C4-2B (cell line): ENCODE measurements around the gene TMEM88.

Experiments used
- H3K27ac ChIP-seq: fragments of 450-650 bp; 2 replicates; pipeline ENCODE4 v1.5.1; 2017
- ZFX ChIP-seq: fragments of 450-650 bp; IDR thresholded peaks from 2 replicates; pipeline ENCODE4 v1.6.1; 2017
- TF ChIP-seq, protein P1 (sequence below): fragments of 450-650 bp; conservative IDR thresholded peaks from 2 replicates; pipeline ENCODE4 v1.5.1; 2017; ENCODE audit warnings: mild to moderate bottlenecking

TMEM88 gene

GRCh38 chr17:7888184-7888920 is 33.5 kb downstream of the TMEM88 start, which contains the start of gene CHD3:
CHD3 (plus strand) TSS chr17:7888789; CDS start chr17:7889001, 212 bp downstream.
- TF ChIP-seq, protein P1, sequence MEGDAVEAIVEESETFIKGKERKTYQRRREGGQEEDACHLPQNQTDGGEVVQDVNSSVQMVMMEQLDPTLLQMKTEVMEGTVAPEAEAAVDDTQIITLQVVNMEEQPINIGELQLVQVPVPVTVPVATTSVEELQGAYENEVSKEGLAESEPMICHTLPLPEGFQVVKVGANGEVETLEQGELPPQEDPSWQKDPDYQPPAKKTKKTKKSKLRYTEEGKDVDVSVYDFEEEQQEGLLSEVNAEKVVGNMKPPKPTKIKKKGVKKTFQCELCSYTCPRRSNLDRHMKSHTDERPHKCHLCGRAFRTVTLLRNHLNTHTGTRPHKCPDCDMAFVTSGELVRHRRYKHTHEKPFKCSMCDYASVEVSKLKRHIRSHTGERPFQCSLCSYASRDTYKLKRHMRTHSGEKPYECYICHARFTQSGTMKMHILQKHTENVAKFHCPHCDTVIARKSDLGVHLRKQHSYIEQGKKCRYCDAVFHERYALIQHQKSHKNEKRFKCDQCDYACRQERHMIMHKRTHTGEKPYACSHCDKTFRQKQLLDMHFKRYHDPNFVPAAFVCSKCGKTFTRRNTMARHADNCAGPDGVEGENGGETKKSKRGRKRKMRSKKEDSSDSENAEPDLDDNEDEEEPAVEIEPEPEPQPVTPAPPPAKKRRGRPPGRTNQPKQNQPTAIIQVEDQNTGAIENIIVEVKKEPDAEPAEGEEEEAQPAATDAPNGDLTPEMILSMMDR = no peak
- peak; percentile 31; the same call in 1 of the 2 replicates for TF ChIP-seq ZFX
- peak within 1 kb of the TSS; percentile 100 for H3K27ac ChIP-seq

- peak overlapping the region; percentile 100 for H3K27ac ChIP-seq
- TF ChIP-seq ZFX = no peak
- TF ChIP-seq, protein P1 = no peak; the same call in 1 of the 2 replicates
Observed at GRCh38 chr17:7889166-7889955, 34.5 kb downstream of the TMEM88 start.

DNA sequence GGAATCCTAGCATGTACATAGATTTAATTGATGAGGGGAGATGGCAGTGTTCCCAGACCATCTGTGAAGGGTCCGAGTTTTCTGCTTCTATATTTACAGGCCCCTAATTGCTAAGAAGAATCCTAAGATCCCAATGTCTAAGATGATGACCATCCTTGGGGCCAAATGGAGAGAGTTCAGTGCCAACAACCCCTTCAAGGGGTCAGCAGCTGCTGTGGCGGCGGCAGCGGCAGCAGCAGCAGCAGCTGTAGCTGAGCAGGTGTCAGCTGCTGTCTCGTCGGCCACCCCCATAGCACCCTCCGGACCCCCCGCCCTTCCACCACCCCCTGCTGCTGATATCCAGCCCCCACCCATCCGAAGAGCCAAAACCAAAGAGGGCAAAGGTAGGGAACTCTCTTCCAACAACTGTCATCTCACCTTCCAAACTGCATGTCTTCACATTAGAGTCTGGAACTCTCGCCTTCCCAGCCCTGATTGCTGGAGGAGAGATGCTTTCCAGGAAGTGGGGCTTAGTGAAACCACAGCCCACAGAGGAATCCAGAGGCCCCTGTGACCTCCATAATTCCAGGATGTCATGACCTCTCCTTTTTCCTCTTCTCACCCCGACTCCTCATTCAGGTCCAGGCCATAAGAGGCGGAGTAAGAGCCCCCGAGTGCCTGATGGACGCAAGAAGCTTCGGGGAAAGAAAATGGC is 38.5 kb downstream of the TMEM88 start:
- TF ChIP-seq, protein P1 = no peak
- TF ChIP-seq ZFX = no peak
- no peak overlapping the region for H3K27ac ChIP-seq

DNA sequence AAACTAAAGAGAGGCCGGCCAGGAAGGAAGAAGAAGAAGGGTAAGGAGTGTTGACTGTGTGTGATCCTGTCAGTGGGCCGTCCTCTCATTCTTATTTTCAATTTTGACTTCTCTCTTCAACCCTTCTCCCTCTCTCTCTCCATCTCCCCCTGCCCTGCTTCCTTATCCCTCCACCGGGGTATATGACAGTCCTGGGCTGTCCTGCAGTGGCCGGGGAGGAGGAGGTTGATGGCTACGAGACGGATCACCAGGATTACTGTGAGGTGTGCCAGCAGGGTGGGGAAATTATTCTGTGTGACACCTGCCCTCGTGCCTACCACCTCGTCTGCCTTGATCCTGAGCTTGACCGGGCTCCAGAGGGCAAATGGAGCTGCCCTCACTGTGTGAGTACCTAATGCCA is 39.4 kb downstream of the TMEM88 start:
- TF ChIP-seq, protein P1 = no peak
- TF ChIP-seq ZFX = no peak
- no peak overlapping the region for H3K27ac ChIP-seq

- TF ChIP-seq, protein P1 = no peak
- TF ChIP-seq ZFX = no peak
- no peak overlapping the region for H3K27ac ChIP-seq
Observed at GRCh38 chr17:7894866-7895265, 40.0 kb downstream of the TMEM88 start.

DNA sequence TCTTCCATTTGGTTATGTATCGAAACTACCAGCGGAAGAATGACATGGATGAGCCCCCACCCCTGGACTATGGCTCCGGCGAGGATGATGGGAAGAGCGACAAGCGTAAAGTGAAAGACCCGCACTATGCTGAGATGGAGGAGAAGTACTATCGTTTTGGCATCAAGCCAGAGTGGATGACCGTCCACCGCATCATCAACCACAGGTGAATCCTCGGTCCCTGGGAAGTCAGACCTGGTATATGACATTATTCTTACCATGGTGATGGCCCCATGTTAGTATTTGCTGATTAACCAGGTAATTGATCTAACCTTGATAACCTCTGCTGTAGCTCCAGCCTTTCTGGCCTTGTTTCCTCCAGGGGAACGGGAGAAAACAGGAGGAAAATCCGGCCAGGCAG is 42.2 kb downstream of the TMEM88 start:
- H3K27ac ChIP-seq = no peak overlapping the region
- TF ChIP-seq, protein P1 = no peak
- no peak for TF ChIP-seq ZFX
